GM23338 (cell line): ENCODE results near the gene SHISA6. TPM values are rescaled to one million over a fixed set of nuclear protein-coding genes. Genes with fewer than 3 reads are reported as not detected.

ENCODE experiments used
- ATAC-seq: fragments of 200-7000 bp; cut with Tn5 transposase; 3 replicates; pipeline ENCODE4 v1.9.1; 2020
- DNase-seq: peaks from one replicate; pipeline ENCODE4 v3.0.0-alpha.2; 2015; ENCODE audit warnings: low spot score
- H2AFZ ChIP-seq: fragments of 200-600 bp; sonication (generic); 2 replicates; pipeline ENCODE4 v1.8.0; 2016; ENCODE audit warnings: antibody characterized with exemption, mild to moderate bottlenecking, moderate library complexity
- H3F3A ChIP-seq: fragments of 200-600 bp; sonication (generic); replicated peaks from 2 replicates; pipeline ENCODE4 v1.8.0; 2017; ENCODE audit warnings: antibody characterized with exemption, mixed run types, low read depth
- H3K27ac ChIP-seq: fragments of 200-600 bp; sonication (generic); 2 replicates; pipeline ENCODE4 v1.6.1; 2016; ENCODE audit warnings: low read depth
- H3K27me3 ChIP-seq: fragments of 200-600 bp; sonication (generic); 2 replicates; pipeline ENCODE4 v1.8.0; 2016; ENCODE audit warnings: mild to moderate bottlenecking, mixed run types, moderate library complexity; ENCODE audit not compliant: insufficient read depth
- H3K36me3 ChIP-seq: fragments of 200-600 bp; sonication (generic); 2 replicates; pipeline ENCODE4 v1.8.0; 2016; ENCODE audit warnings: mild to moderate bottlenecking; ENCODE audit not compliant: insufficient read depth
- H3K4me1 ChIP-seq: fragments of 200-600 bp; sonication (generic); 2 replicates; pipeline ENCODE4 v1.8.0; 2016; ENCODE audit warnings: mild to moderate bottlenecking, moderate library complexity; ENCODE audit not compliant: insufficient read depth
- H3K4me2 ChIP-seq: fragments of 200-600 bp; sonication (generic); 2 replicates; pipeline ENCODE4 v1.7.1; 2017; ENCODE audit warnings: mixed run types
- H3K4me3 ChIP-seq: fragments of 200-600 bp; sonication (generic); 2 replicates; pipeline ENCODE4 v1.6.1; 2016; ENCODE audit warnings: mixed run types
- H3K79me2 ChIP-seq: fragments of 200-600 bp; sonication (generic); replicated peaks from 2 replicates; pipeline ENCODE4 v1.8.0; 2017; ENCODE audit warnings: mild to moderate bottlenecking; ENCODE audit not compliant: insufficient read depth
- H3K9me2 ChIP-seq: fragments of 200-600 bp; sonication (generic); 2 replicates; pipeline ENCODE4 v1.8.0; 2017; ENCODE audit not compliant: insufficient read depth
- H4K20me1 ChIP-seq: fragments of 200-600 bp; sonication (generic); replicated peaks from 2 replicates; pipeline ENCODE4 v1.8.0; 2017; ENCODE audit warnings: mild to moderate bottlenecking; ENCODE audit not compliant: insufficient read depth
- H3K27ac Mint-ChIP-seq: 2 replicates; pipeline ENCODE4 v1.8.0; 2020; ENCODE audit warnings: inconsistent platforms, mild to moderate bottlenecking, moderate library complexity, mixed read lengths
- H3K27me3 Mint-ChIP-seq: 3 replicates; pipeline ENCODE4 v1.8.0; 2022; ENCODE audit warnings: low read depth, mild to moderate bottlenecking, moderate library complexity, mixed read lengths, inconsistent platforms; ENCODE audit not compliant: insufficient read depth, poor library complexity
- H3K36me3 Mint-ChIP-seq: 3 replicates; pipeline ENCODE4 v1.8.0; 2021; ENCODE audit warnings: low read depth, mild to moderate bottlenecking, inconsistent platforms, moderate library complexity, mixed read lengths
- H3K4me1 Mint-ChIP-seq: 3 replicates; pipeline ENCODE4 v1.8.0; 2020; ENCODE audit warnings: mild to moderate bottlenecking, inconsistent platforms, mixed read lengths
- H3K4me3 Mint-ChIP-seq: 3 replicates; pipeline ENCODE4 v1.8.0; 2021; ENCODE audit warnings: moderate library complexity, mild to moderate bottlenecking, inconsistent platforms, mixed read lengths
- H3K9me3 Mint-ChIP-seq: 3 replicates; pipeline ENCODE4 v1.8.0; 2020; ENCODE audit warnings: moderate library complexity, mild to moderate bottlenecking, inconsistent platforms, mixed read lengths
- CREB1 ChIP-seq: fragments of 250-450 bp; sonication (Bioruptor Pico); IDR thresholded peaks from 2 replicates; pipeline ENCODE4 v1.5.0; 2020; ENCODE audit warnings: low read depth, mild to moderate bottlenecking, moderate library complexity
- EZH2phosphoT487 ChIP-seq: fragments of 200-600 bp; sonication (generic); IDR thresholded peaks from one replicate; pipeline ENCODE4 v1.8.1; 2018; ENCODE audit warnings: antibody characterized with exemption; ENCODE audit not compliant: unreplicated experiment
- POLR2AphosphoS5 ChIP-seq: IDR thresholded peaks from 2 replicates; pipeline ENCODE4 v1.6.1; 2016; ENCODE audit warnings: antibody characterized with exemption, low read depth
- REST ChIP-seq: IDR thresholded peaks from one replicate; pipeline ENCODE4 v1.6.1; 2018; ENCODE audit warnings: antibody characterized with exemption; ENCODE audit not compliant: unreplicated experiment
- STAT1 ChIP-seq: IDR thresholded peaks from one replicate; pipeline ENCODE4 v1.6.1; 2016; ENCODE audit warnings: antibody characterized with exemption; ENCODE audit not compliant: unreplicated experiment
- ZNF331 ChIP-seq: fragments of 250-450 bp; sonication (Bioruptor Pico); IDR thresholded peaks from 2 replicates; pipeline ENCODE4 v1.5.0; 2020; ENCODE audit warnings: low read depth, mild to moderate bottlenecking, moderate library complexity
- ZNF462 ChIP-seq: fragments of 250-450 bp; sonication (Bioruptor Pico); IDR thresholded peaks from 2 replicates; pipeline ENCODE4 v1.5.0; 2020; ENCODE audit warnings: mild to moderate bottlenecking, moderate library complexity
- polyA plus RNA-seq: library from polyadenylated mRNA; unstranded; fragments of >200 nt; fragmentation: Nextera tagmentation; extraction: Ambion mirVana; gene quantifications from 2 replicates; pipeline ENCODE4 v1.2.1, GENCODE V29; 2016
- total RNA-seq: library from RNA; depleted of rRNA; stranded (reverse); fragments of >200 nt; shearing (Covaris generic); gene quantifications from 2 replicates; pipeline ENCODE4 v1.2.3, GENCODE V29; 2014

The SHISA6 gene
- total and polyA plus RNA-seq, 2 experiments from 2014 or later: 0.52 TPM; not detected in 1

GRCh38 chr17:11454096-11454495, 213.1 kb downstream of the SHISA6 start (continued):
- no peak for TF ChIP-seq ZNF462 (CRISPR knock-in tag)
- no peak for TF ChIP-seq POLR2AphosphoS5

GRCh38 chr17:11458279-11458678, 217.3 kb downstream of the SHISA6 start:
- TF ChIP-seq ZNF331 (CRISPR knock-in tag): no peak
- no peak for TF ChIP-seq EZH2phosphoT487
- no peak for TF ChIP-seq REST
- no peak for TF ChIP-seq STAT1
- TF ChIP-seq CREB1 (CRISPR knock-in tag): no peak
- Histone ChIP-seq H3K9me2 (no peaks in the 10 kb centered on the region), H3F3A (no peaks in the 10 kb centered on the region), H3K4me3 (no peak overlapping the region), H2AFZ (no peak overlapping the region), H3K4me1 (no peaks in the 10 kb centered on the region), H3K4me2 (no peak overlapping the region), H3K27me3 (no peaks in the 10 kb centered on the region), H3K27ac (no peak overlapping the region), H4K20me1 (no peaks in the 10 kb centered on the region), H3K36me3 (no peaks in the 10 kb centered on the region; the same call in 1 of the 2 replicates), H3K79me2 (no peaks in the 10 kb centered on the region)
- H3K27me3 Mint-ChIP-seq: peaks cover 11% of the 10 kb centered on the region
- H3K4me1 Mint-ChIP-seq: no peaks in the 10 kb centered on the region
- H3K9me3 Mint-ChIP-seq: peaks cover 100% of the 10 kb centered on the region
- no peak overlapping the region for H3K27ac Mint-ChIP-seq
- DNase-seq: no peak
- H3K36me3 Mint-ChIP-seq: peaks cover 41% of the 10 kb centered on the region
- no peak overlapping the region for H3K4me3 Mint-ChIP-seq
- no peak for ATAC-seq
